Right atrium auricular region (tissue), 2 donors: ENCODE measurements around the gene FAM81A. TPM values are rescaled to one million over a fixed set of nuclear protein-coding genes. Genes with fewer than 3 reads are reported as not detected.

ENCODE experiments used
- DNase-seq: peaks from one replicate; pipeline ENCODE4 v3.0.0-alpha.2; 2019; ENCODE audit warnings: low spot score
- H3K27ac ChIP-seq, 2 donors: fragments of 200-600 bp; sonication (generic); 1 replicate in 1 of 2; 2 replicates in 1 of 2; pipeline ENCODE4 v1.5.1; 2016 to 2019
- H3K27me3 ChIP-seq, 2 donors: fragments of 200-600 bp; sonication (generic); one replicate each; pipeline versions ENCODE4 v1.5.1 to v1.6.0; 2017 to 2019
- H3K36me3 ChIP-seq: fragments of 200-600 bp; sonication (generic); one replicate; pipeline ENCODE4 v1.5.1; 2016
- H3K4me1 ChIP-seq, 2 donors: fragments of 200-600 bp; sonication (generic); one replicate each; pipeline versions ENCODE4 v1.5.1 to v1.6.0; 2017 to 2019
- H3K4me3 ChIP-seq, 2 donors: fragments of 200-600 bp; sonication (generic); 1 replicate in 1 of 2; 2 replicates in 1 of 2; pipeline ENCODE4 v1.5.1; 2017 to 2019; ENCODE audit warnings: mild to moderate bottlenecking in 1 of 2, moderate library complexity in 1 of 2
- H3K9me3 ChIP-seq, 2 donors: fragments of 200-600 bp; sonication (generic); one replicate each; pipeline ENCODE4 v1.5.1; 2019
- total RNA-seq, 2 donors: library from RNA; depleted of rRNA; stranded (reverse); fragments of >200 nt; gene quantifications; one replicate each; pipeline ENCODE4 v1.1.0, GENCODE V29; 2016
- TF ChIP-seq, protein P1 (sequence below), 2 donors: fragments of 200-600 bp; sonication (generic); IDR thresholded peaks; one replicate each; pipeline ENCODE4 v1.5.1; 2019; ENCODE audit warnings: antibody characterized with exemption in 2 of 2

FAM81A gene
- total RNA-seq, 2 donors from 2014 or later = 0.98 to 2.0 TPM

DNA sequence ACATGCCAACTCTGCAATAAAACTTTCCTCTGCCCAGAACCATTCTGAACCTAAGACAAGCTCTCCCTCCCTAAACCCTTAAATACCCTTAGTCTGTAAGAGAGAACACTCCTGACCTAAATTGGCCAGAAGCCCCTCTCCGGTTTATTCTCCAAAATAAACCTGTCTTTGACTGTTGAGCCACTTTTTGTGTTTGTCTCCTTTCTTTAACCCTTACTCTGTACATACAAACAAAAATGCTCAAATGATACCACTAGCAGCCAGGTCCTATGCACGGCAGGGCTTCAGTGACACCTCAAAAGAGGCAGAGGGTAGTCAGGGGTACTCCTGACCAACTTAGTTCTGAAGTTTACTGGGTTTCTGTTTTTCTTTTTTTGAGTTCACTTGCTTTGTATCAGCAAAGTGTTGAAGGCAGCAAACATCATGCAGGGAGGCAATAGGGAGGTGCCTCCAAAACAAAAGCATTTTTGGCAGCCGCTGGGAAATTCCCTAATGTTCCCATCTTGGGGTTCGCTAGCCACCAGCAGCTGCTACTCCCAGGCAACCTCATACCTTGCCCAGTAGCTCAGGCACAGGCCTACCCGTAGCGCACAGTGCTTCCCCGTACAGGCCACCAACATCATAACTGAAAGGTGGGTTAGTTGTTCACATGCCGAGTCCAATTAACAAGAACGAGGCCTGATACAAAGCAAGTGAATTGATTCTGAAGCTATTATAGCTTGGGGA lies 110.7 kb downstream of the FAM81A start:
- Histone ChIP-seq H3K4me3 (no peak overlapping the region), H3K27ac (no peak overlapping the region), H3K27me3 (no peaks in the 10 kb centered on the region), H3K4me1 (no peaks in the 10 kb centered on the region), H3K36me3 (no peaks in the 10 kb centered on the region), H3K9me3 (no peaks in the 10 kb centered on the region)
- TF ChIP-seq, protein P1, sequence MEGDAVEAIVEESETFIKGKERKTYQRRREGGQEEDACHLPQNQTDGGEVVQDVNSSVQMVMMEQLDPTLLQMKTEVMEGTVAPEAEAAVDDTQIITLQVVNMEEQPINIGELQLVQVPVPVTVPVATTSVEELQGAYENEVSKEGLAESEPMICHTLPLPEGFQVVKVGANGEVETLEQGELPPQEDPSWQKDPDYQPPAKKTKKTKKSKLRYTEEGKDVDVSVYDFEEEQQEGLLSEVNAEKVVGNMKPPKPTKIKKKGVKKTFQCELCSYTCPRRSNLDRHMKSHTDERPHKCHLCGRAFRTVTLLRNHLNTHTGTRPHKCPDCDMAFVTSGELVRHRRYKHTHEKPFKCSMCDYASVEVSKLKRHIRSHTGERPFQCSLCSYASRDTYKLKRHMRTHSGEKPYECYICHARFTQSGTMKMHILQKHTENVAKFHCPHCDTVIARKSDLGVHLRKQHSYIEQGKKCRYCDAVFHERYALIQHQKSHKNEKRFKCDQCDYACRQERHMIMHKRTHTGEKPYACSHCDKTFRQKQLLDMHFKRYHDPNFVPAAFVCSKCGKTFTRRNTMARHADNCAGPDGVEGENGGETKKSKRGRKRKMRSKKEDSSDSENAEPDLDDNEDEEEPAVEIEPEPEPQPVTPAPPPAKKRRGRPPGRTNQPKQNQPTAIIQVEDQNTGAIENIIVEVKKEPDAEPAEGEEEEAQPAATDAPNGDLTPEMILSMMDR (IDR thresholded peaks at IDR 0.05) = no peak
- DNase-seq = no peak

DNA sequence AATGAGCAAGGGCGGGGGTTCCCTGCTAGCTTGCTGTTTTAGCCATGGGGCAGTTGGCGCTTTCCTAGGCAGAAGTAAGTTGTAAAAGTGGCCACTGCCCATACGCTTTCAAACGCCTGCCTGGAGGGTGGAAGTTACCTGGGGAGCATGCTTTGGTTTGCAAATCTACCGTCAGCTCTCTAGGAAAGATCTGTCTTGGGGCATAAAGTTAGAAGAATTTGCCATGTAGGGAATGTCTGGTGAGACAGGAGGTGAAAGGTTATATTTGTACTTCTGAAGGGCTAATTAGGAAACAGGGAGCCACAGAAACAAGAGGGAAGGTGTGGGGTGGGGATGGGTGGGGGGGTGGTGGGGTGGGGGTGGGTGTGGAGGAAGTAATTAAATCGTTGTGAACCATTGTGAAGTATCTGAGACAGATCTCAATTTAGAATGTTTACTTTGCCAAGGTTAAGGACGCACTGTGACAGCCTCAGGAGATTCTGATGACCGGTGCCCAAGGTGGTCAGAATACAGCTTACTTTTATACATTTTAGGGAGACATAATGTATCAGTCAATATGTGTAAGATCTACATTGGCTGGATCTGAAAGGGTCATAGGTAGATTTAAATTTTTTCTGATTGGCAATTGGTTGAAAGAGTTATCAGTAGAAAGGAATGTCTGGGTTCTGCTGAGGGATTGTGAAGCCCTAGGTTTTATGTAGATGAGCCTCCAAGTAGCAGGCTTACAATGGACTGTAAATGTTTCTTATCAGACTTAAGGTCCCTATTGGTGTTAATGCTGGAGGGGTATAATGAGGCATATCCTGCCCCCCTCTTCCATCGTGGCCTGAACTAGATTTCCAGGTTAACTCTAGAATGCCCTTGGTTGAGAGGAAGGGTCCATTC lies 111.6 kb downstream of the FAM81A start:
- H3K27ac ChIP-seq = no peak overlapping the region
- H3K36me3 ChIP-seq = no peaks in the 10 kb centered on the region
- no peak for DNase-seq
- TF ChIP-seq, protein P1 (IDR thresholded peaks at IDR 0.05) = no peak
- H3K27me3 ChIP-seq = no peaks in the 10 kb centered on the region
- no peaks in the 10 kb centered on the region for H3K4me1 ChIP-seq
- no peaks in the 10 kb centered on the region for H3K9me3 ChIP-seq
- H3K4me3 ChIP-seq = no peak overlapping the region

DNA sequence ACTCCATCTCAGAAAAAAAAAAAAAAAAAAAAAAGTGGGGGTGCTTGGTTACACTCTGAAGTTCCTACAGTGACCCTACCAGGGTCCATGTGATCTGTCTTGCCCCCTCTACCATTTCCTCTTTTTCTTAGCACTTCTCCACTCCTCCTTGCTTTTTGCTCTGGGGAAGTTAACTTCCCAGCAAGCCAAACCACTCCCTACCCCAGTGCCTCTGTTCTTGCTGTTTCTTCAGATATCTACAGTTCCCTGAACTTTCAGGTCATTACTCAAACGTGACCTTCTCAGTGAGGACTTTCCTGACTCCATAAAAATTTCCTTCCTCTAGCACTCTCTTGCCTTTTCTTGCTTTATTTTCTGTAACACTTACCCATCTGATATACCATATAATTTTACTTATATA lies 112.5 kb downstream of the FAM81A start:
- H3K27ac ChIP-seq = no peak overlapping the region
- DNase-seq = no peak
- H3K36me3 ChIP-seq = no peaks in the 10 kb centered on the region
- TF ChIP-seq, protein P1 (IDR thresholded peaks at IDR 0.05) = no peak
- H3K9me3 ChIP-seq = no peaks in the 10 kb centered on the region
- no peaks in the 10 kb centered on the region for H3K27me3 ChIP-seq
- H3K4me1 ChIP-seq = no peaks in the 10 kb centered on the region
- H3K4me3 ChIP-seq = no peak overlapping the region

DNA sequence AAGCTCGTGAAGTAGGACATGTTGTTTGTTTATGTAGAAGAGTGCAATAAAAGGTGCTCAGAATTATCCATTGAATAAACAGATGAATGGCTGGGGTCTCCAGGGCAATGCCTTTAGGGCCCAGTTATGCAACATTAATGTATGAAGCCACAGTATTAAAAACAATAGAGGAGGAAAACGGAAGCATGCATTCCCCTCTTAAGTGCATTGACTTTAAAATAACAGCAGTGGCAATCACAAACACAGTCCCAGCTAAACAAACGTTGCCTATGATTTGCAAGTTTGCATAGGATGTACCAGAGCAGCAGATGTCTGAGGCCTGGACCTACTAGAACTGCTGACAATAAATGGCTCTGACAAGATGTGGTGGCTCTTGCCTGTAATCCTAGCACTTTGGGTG lies 113.0 kb downstream of the FAM81A start:
- H3K9me3 ChIP-seq = no peaks in the 10 kb centered on the region
- H3K36me3 ChIP-seq = no peaks in the 10 kb centered on the region
- no peak for DNase-seq
- H3K27me3 ChIP-seq = no peaks in the 10 kb centered on the region
- no peak overlapping the region for H3K4me3 ChIP-seq
- no peaks in the 10 kb centered on the region for H3K4me1 ChIP-seq
- TF ChIP-seq, protein P1 (IDR thresholded peaks at IDR 0.05) = no peak
- H3K27ac ChIP-seq = no peak overlapping the region

DNA sequence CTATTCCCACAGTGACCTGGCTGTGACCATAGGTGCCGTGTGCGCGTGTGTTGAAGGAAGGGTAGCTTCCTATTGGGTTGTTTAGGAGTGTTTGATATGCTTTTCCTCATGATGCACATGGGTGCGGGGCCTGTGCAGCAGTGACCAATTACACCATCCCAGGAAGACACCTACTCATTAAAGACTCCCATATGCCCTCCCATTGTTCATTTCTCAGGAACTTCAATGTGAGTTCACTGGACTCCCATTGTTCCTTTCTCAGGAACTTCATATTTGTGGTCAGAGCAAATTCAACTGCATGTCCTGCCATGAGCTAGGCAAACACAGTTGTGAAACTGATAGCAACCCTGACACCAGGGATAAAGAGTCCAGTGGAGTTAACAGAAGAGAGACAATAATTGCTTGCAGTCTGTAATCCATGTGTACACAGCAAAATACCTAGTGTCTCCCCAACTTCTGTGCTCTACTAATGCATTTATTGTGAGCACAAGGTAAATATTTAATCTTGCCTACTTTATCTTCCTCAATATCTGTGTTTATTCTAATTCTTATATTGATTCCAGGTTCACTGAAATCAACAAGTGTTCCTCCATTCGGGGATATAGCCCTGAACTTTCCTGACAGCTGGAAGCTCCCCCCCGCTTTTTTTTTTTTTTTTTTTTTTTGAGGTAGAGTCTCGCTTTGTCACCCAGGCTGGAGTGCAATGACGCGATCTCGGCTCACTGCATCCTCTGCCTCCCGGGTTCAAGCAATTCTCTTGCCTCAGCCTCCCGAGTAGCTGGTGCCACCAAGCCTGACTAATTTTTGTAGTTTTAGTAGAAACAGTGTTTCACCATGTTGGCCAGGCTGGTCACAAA lies 116.1 kb downstream of the FAM81A start:
- Histone ChIP-seq H3K27me3 (no peaks in the 10 kb centered on the region), H3K27ac (no peak overlapping the region), H3K36me3 (no peaks in the 10 kb centered on the region), H3K4me1 (no peaks in the 10 kb centered on the region), H3K4me3 (no peak overlapping the region), H3K9me3 (no peaks in the 10 kb centered on the region)
- TF ChIP-seq, protein P1 (IDR thresholded peaks at IDR 0.05) = no peak
- no peak for DNase-seq
